Fibroblast of gingiva (primary cell): ENCODE results near the gene UBN2.

Experiments used
- DNase-seq: peaks from one replicate; pipeline ENCODE4 v3.0.0-alpha.2; 2011; ENCODE audit warnings: low read depth

Gene UBN2

GRCh38 chr7:139345042-139345441 is 114.0 kb downstream of the UBN2 start:
- no peak for DNase-seq

DNA sequence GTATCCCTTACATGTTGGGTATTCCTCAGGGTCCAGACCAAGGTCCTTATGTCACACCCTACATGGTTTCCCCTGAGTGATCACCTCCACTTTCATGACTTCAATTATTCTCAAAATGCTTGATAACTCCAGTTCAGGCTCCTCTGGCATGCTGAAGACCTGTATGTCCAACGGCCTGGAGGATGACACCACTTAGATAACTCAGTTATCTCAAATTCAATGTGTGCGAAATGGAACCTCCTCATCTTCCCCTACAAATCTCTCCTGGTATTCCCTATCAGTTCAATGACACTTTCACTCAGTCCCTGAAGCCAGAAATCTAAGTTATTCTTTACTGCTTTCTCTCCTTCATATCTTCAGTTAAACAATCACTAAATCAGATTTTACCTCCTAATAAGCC is 120.0 kb downstream of the UBN2 start:
- DNase-seq, result no peak

DNA sequence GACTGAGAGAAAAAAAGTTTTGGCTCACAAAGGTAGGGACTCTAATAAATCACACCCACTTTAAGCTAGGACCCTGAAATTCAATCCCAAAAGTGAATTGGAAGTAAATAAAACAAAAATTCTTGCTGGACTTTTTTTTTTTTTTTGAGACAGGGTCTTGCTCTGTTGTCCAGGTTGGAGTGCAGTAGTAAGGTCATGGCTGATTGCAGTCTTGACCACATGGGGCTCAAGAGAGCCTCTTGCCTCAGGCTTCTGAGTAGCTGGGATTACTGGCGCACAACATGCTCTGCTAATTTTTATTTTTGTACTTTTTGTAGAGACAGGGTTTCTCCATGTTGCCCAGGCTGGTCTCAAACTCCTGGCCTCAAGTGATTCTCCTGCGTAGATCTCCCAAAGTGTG is 123.7 kb downstream of the UBN2 start:
- no peak for DNase-seq

DNA sequence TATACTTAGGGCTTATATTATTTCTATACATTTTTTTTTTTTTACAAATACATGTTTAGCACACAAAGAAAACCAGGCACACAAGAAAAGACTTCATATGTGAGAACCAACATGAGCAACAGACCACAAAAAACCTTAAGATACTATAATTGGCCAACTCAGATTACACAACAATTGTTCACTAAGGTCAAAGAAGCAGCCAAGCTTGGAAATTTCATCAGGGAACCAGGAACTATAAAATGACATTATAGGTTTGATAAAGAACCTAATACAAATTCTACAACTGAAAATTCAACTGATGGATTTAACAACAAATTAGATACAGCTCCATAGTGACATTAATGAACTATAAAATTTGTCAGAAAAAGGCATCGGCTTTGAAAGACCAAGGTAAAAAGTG is 124.3 kb downstream of the UBN2 start:
- peak; percentile 22 for DNase-seq
